Upper lobe of left lung (tissue), 6 donors: ENCODE data around the gene KSR2. TPM values are rescaled to one million over a fixed set of nuclear protein-coding genes. Genes with fewer than 3 reads are reported as not detected.

Source experiments
- ATAC-seq, 2 donors: fragments of 200-7000 bp; cut with Tn5 transposase; one replicate each; pipeline ENCODE4 v1.9.1; 2022; ENCODE audit warnings: mild to moderate bottlenecking in 2 of 2, moderate library complexity in 2 of 2; ENCODE audit not compliant: low FRiP score in 2 of 2
- DNase-seq, 2 donors: peaks; one replicate each; pipeline ENCODE4 v3.0.0-alpha.2; 2019 to 2020
- H3K27ac ChIP-seq, 4 donors: fragments of 200-600 bp; sonication (generic); one replicate each; pipeline ENCODE4 v1.5.1; 2016 to 2019
- H3K27me3 ChIP-seq, 4 donors: fragments of 200-600 bp; sonication (generic); one replicate each; pipeline ENCODE4 v1.5.1; 2017 to 2019
- H3K36me3 ChIP-seq, 4 donors: fragments of 200-600 bp; sonication (generic); one replicate each; pipeline ENCODE4 v1.5.1; 2016 to 2019
- H3K4me1 ChIP-seq, 4 donors: fragments of 200-600 bp; sonication (generic); one replicate each; pipeline ENCODE4 v1.5.1; 2018 to 2019
- H3K4me3 ChIP-seq, 4 donors: fragments of 200-600 bp; sonication (generic); one replicate each; pipeline ENCODE4 v1.5.1; 2017 to 2019; ENCODE audit warnings: mild to moderate bottlenecking in 2 of 4, moderate library complexity in 1 of 4
- H3K9me3 ChIP-seq, 4 donors: fragments of 200-600 bp; sonication (generic); one replicate each; pipeline ENCODE4 v1.5.1; 2018 to 2019
- EP300 ChIP-seq, 4 donors: sonication (generic); formaldehyde crosslinking; IDR thresholded peaks; one replicate each; pipeline ENCODE4 v1.5.1; 2017; ENCODE audit warnings: antibody characterized with exemption in 4 of 4, control low read depth in 2 of 4
- POLR2A ChIP-seq, 4 donors: fragments of 450-650 bp; IDR thresholded peaks; one replicate each; pipeline ENCODE4 v1.5.1; 2016 to 2017; ENCODE audit warnings: antibody characterized with exemption in 4 of 4, mild to moderate bottlenecking in 2 of 4
- POLR2AphosphoS5 ChIP-seq, 2 donors: sonication (generic); formaldehyde crosslinking; IDR thresholded peaks; one replicate each; pipeline ENCODE4 v1.5.1; 2017; ENCODE audit warnings: antibody characterized with exemption in 2 of 2
- WGBS, 2 donors: methylation state at CpG; one replicate each; pipeline ENCODE4 v1.1.5; 2017 to 2018; 5-methylcytosine and 5-hydroxymethylcytosine counted together
- total RNA-seq, 6 donors: library from RNA; depleted of rRNA in 4 of 6; stranded (reverse); fragments of >200 nt in 4 of 6; gene quantifications; one replicate each; pipeline versions ENCODE4 v1.1.0 to v1.2.1, GENCODE V29; 2016 to 2021
- TF ChIP-seq, protein P1 (sequence below), 6 experiments: fragments of 450-650 bp in 4 of 6; fragments of 200-600 bp in 2 of 6; sonication (generic) in 2 of 6; IDR thresholded peaks; one replicate each; pipeline ENCODE4 v1.5.1; 2016 to 2019; ENCODE audit warnings: antibody characterized with exemption in 6 of 6
- donor health status: DM: no; HTN: no; CAD: no; lungs with moderate emphysema.
- donor health status: DM: no; HTN: yes; CAD: no; lungs with severe emphysema.

Gene KSR2
- total RNA-seq, 6 donors from 2014 or later, result 0.30 to 3.2 (median 0.85) TPM

DNA sequence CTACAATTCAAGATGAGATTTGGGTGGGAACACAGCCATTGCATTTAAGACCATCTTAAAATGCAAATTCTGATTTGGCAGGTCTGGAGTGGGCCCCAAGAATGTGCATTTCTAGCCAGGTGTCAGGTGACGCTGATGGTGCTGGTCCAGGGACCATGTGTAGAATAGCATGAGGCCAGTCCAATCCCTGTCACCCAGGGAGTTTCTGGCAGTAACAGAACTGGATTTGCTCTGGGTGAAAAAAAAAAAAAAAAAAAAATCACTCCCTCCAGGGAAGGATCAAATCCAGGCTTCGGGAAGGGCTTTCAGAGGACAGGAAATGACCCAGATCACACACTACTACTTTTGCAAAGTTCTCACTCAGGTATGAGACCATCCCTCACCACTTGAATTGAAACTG lies 394.1 kb downstream of the KSR2 start:
- Histone ChIP-seq H3K4me3 (no peak overlapping the region), H3K36me3 (no peaks in the 10 kb centered on the region), H3K4me1 (no peaks in the 10 kb centered on the region), H3K27me3 (no peaks in the 10 kb centered on the region), H3K9me3 (no peaks in the 10 kb centered on the region), H3K27ac (no peak overlapping the region)
- no peak for DNase-seq
- no peak for ATAC-seq
- no peak for TF ChIP-seq POLR2AphosphoS5 (IDR thresholded peaks at IDR 0.05)
- WGBS, 2 donors, result 77 to 82% methylated on average over 2 of the region's 2 CpGs

DNA sequence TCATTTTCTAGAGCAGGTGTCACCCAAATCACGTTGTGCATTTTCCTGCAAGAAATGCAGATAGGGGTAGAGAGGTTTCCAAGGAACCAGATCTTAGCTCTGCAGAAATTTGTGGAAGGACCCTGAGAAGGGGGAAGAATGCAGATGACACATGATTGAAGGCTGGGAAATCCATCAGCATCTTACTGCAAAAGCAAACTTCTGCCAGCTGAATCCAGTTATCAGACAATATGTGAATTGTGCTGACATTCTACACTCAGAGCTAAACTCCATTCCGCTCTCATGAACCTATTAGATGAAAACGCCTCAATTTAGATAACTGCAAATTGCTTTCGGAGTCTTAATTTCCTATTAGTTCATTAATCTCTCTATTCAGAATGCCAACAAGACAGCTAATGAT lies 396.0 kb downstream of the KSR2 start:
- no peaks in the 10 kb centered on the region for H3K36me3 ChIP-seq
- no peaks in the 10 kb centered on the region for H3K9me3 ChIP-seq
- H3K4me1 ChIP-seq, result no peaks in the 10 kb centered on the region
- no peaks in the 10 kb centered on the region for H3K27me3 ChIP-seq
- 74% methylated on average over 4 of the region's 4 CpGs for WGBS, 2 donors
- no peak overlapping the region for H3K4me3 ChIP-seq
- ATAC-seq (no peak), DNase-seq (no peak)
- TF ChIP-seq, protein P1, sequence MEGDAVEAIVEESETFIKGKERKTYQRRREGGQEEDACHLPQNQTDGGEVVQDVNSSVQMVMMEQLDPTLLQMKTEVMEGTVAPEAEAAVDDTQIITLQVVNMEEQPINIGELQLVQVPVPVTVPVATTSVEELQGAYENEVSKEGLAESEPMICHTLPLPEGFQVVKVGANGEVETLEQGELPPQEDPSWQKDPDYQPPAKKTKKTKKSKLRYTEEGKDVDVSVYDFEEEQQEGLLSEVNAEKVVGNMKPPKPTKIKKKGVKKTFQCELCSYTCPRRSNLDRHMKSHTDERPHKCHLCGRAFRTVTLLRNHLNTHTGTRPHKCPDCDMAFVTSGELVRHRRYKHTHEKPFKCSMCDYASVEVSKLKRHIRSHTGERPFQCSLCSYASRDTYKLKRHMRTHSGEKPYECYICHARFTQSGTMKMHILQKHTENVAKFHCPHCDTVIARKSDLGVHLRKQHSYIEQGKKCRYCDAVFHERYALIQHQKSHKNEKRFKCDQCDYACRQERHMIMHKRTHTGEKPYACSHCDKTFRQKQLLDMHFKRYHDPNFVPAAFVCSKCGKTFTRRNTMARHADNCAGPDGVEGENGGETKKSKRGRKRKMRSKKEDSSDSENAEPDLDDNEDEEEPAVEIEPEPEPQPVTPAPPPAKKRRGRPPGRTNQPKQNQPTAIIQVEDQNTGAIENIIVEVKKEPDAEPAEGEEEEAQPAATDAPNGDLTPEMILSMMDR (IDR thresholded peaks at IDR 0.05), result no peak
- TF ChIP-seq POLR2AphosphoS5 (IDR thresholded peaks at IDR 0.05), result no peak
- no peak for TF ChIP-seq POLR2A (IDR thresholded peaks at IDR 0.05)
- TF ChIP-seq EP300 (IDR thresholded peaks at IDR 0.05), result no peak
- no peak overlapping the region for H3K27ac ChIP-seq

DNA sequence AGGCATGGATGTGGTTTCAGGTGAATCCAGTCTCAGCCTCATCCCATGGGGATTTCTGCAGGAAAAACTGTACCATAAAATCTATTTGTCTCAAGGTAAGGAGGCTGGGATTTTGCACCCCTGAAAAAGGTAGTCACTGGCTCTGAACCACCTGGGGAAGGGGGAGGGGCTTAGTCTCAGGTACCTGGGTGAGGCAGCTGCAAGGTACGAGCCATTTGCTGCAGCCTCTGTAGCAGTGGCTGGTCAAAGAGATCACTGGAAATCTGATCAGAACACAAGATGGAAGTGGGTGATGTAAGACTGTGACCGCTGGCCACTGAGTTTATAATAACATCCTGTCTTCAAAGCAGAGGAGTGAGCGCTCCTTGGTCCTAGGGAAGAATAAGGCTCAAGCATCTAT lies 397.5 kb downstream of the KSR2 start:
- H3K4me3 ChIP-seq, result no peak overlapping the region
- H3K36me3 ChIP-seq, result no peaks in the 10 kb centered on the region
- no peak overlapping the region for H3K27ac ChIP-seq
- H3K9me3 ChIP-seq, result no peaks in the 10 kb centered on the region
- TF ChIP-seq EP300 (IDR thresholded peaks at IDR 0.05), result no peak
- no peak for TF ChIP-seq POLR2AphosphoS5 (IDR thresholded peaks at IDR 0.05)
- no peak for TF ChIP-seq POLR2A (IDR thresholded peaks at IDR 0.05)
- TF ChIP-seq, protein P1 (IDR thresholded peaks at IDR 0.05), result no peak
- ATAC-seq, result no peak
- H3K27me3 ChIP-seq, result no peaks in the 10 kb centered on the region
- no peaks in the 10 kb centered on the region for H3K4me1 ChIP-seq
- DNase-seq, result no peak
- WGBS, 2 donors, result 55 to 57% methylated on average over 3 of the region's 3 CpGs

DNA sequence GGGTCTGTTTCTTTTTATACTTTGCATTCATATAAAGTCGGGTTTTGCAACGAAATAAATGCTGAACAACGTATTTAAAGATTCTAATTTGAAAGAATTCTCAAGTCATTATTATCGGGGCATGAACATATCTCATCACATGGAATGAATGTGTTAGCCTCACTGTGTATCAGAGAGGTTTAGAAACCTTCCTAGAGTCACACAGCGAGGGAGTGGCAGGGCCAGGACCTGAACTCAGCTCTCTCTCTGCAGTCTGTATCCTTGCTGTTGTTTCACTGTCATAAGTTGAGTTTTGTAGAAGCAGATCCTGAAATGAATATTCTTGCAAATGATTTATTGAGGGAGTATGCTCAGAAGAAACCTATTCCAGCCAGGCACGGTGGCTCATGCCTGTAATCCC lies 398.2 kb downstream of the KSR2 start:
- no peak overlapping the region for H3K27ac ChIP-seq
- TF ChIP-seq, protein P1 (IDR thresholded peaks at IDR 0.05), result no peak
- TF ChIP-seq EP300 (IDR thresholded peaks at IDR 0.05), result no peak
- TF ChIP-seq POLR2A (IDR thresholded peaks at IDR 0.05), result no peak
- no peak for TF ChIP-seq POLR2AphosphoS5 (IDR thresholded peaks at IDR 0.05)
- H3K9me3 ChIP-seq, result no peaks in the 10 kb centered on the region
- DNase-seq (no peak), ATAC-seq (no peak)
- H3K4me3 ChIP-seq, result no peak overlapping the region
- no peaks in the 10 kb centered on the region for H3K36me3 ChIP-seq
- no peaks in the 10 kb centered on the region for H3K27me3 ChIP-seq
- WGBS, 2 donors, result 91 to 92% methylated on average over 6 of the region's 6 CpGs
- H3K4me1 ChIP-seq, result no peaks in the 10 kb centered on the region

DNA sequence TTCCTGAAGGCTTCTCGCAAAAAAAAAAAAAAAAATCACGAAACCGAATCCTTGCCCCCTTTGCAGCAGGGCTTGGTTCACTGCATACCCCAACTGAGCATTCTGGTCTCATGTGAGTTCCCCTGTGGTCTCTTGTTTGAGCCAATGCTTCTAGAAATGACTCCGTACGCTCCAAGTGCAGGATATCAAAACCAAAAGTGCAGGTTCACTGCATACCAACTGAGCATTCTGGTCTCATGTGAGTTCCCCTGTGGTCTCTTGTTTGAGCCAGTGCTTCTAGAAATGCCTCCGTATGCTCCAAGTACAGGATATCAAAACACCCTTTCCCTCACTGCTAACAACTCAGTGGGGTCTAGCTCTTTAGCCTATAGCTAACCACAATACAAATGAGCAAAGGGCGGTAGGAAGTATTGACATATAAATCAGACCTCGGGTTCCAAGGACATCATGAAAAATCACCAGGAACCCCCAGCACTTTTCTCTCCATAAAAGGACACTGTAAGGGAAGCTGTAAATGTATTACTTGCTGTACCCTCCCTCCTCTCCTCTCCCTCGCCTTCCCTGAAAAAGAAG lies 401.1 kb downstream of the KSR2 start:
- no peaks in the 10 kb centered on the region for H3K27me3 ChIP-seq
- DNase-seq (no peak), ATAC-seq (no peak)
- H3K27ac ChIP-seq, result no peak overlapping the region
- no peaks in the 10 kb centered on the region for H3K36me3 ChIP-seq
- H3K4me1 ChIP-seq, result no peaks in the 10 kb centered on the region
- H3K4me3 ChIP-seq, result no peak overlapping the region
- H3K9me3 ChIP-seq, result no peaks in the 10 kb centered on the region
- no peak for TF ChIP-seq POLR2AphosphoS5 (IDR thresholded peaks at IDR 0.05)
- TF ChIP-seq, protein P1 (IDR thresholded peaks at IDR 0.05), result no peak
- TF ChIP-seq POLR2A (IDR thresholded peaks at IDR 0.05), result no peak
- 74 to 78% methylated on average over 9 of the region's 9 CpGs for WGBS, 2 donors
